ENCODE data around the gene GPR83.

- TF ChIP-seq CSRNP3 (CRISPR knock-in tag; IDR thresholded peaks at IDR 0.05) (no peak), ZFP3 (CRISPR knock-in tag; IDR thresholded peaks at IDR 0.05) (no peak), TOX (CRISPR knock-in tag; IDR thresholded peaks at IDR 0.05; ENCODE audit: borderline replicate concordance) (no peak), ZNF8 (CRISPR knock-in tag; IDR thresholded peaks at IDR 0.05) (no peak), RARB (CRISPR knock-in tag; IDR thresholded peaks at IDR 0.05) (no peak), ARNTL (CRISPR knock-in tag; IDR thresholded peaks at IDR 0.05; ENCODE audit: borderline replicate concordance, low read depth) (no peak), CREB5 (CRISPR knock-in tag; IDR thresholded peaks at IDR 0.05; ENCODE audit: low read depth) (no peak), OSR1 (CRISPR knock-in tag; IDR thresholded peaks at IDR 0.05) (no peak), PATZ1 (CRISPR knock-in tag; IDR thresholded peaks at IDR 0.05; ENCODE audit: borderline replicate concordance) (no peak), TCF4 (CRISPR knock-in tag; IDR thresholded peaks at IDR 0.05; ENCODE audit: borderline replicate concordance) (no peak), ZFP30 (CRISPR knock-in tag; IDR thresholded peaks at IDR 0.05) (no peak)
Measured at GRCh38 chr11:94379613-94380012, 21.6 kb downstream of the GPR83 start.
